IgD-negative memory B cell (primary cell): ENCODE data around the gene NTF3. TPM values are rescaled to one million over a fixed set of nuclear protein-coding genes. Genes with fewer than 3 reads are reported as not detected.

Source experiments
- H3K27ac Mint-ChIP-seq, 3 donors: one replicate each; pipeline ENCODE4 v1.8.0; 2020 to 2022; ENCODE audit warnings: mild to moderate bottlenecking in 3 of 3, mixed read lengths in 3 of 3, moderate library complexity in 1 of 3
- H3K27me3 Mint-ChIP-seq: one replicate; pipeline ENCODE4 v1.8.0; 2021; ENCODE audit warnings: mixed read lengths
- H3K36me3 Mint-ChIP-seq: one replicate; pipeline ENCODE4 v1.8.0; 2020; ENCODE audit warnings: mild to moderate bottlenecking, mixed read lengths
- H3K4me1 Mint-ChIP-seq, 3 donors: one replicate each; pipeline ENCODE4 v1.8.0; 2020 to 2022; ENCODE audit warnings: mixed read lengths in 3 of 3, mild to moderate bottlenecking in 1 of 3
- H3K4me3 Mint-ChIP-seq, 4 donors: one replicate each; pipeline ENCODE4 v1.8.0; 2020 to 2022; ENCODE audit warnings: mild to moderate bottlenecking in 4 of 4, mixed read lengths in 4 of 4, moderate library complexity in 3 of 4
- H3K9me3 Mint-ChIP-seq, 3 donors: one replicate each; pipeline ENCODE4 v1.8.0; 2020 to 2021; ENCODE audit warnings: mixed read lengths in 3 of 3, mild to moderate bottlenecking in 1 of 3
- polyA plus RNA-seq: library from polyadenylated mRNA; unstranded; fragments of 300-500 nt; fragmentation: Illumina TruSeq; gene quantifications from one replicate; pipeline ENCODE4 v1.2.3, GENCODE V29; 2021

NTF3 gene
- not detected for polyA plus RNA-seq

DNA sequence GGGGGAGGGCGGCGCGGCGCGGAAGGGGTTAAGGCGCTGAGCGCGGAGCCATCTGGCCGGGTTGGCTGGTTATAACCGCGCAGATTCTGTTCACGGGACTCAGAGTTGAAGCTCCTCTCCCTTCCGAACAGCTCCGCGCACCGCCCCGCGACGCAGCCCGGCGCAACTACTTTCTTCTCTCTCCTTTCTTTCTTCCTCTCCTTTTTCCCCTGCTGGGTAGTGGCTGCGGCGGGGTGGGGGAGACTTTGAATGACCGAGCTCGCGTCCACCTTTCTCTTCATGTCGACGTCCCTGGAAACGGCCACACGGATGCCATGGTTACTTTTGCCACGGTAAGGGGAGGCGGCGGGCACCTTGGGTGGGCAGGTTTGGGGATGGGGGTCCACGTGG lies at the start of gene NTF3:
Gene NTF3 (plus strand): TSS at position 98 of the 390 bp plus-strand sequence. CDS start 217 bp downstream, at position 315.
- H3K27ac Mint-ChIP-seq, result no peak within 1 kb of the TSS
- H3K4me3 Mint-ChIP-seq, result peak within 1 kb of the TSS in 3 of 4 donors; percentile 47 to 65 (median 61)

GRCh38 chr12:5384015-5384414 lies 47.9 kb upstream of the NTF3 start:
- H3K27ac Mint-ChIP-seq, result no peak overlapping the region
- H3K4me1 Mint-ChIP-seq, result no peaks in the 10 kb centered on the region

More for the DNA sequence above, at the start of gene NTF3:
- no peaks in the 10 kb centered on the region for H3K36me3 Mint-ChIP-seq
- no peaks in the 10 kb centered on the region for H3K9me3 Mint-ChIP-seq
- H3K4me1 Mint-ChIP-seq, result peaks cover 3 to 8% (median 7%) of the 10 kb centered on the region in 3 donors
- H3K27me3 Mint-ChIP-seq, result peaks cover 37% of the 10 kb centered on the region

GRCh38 chr12:5388581-5389535 lies 43.0 kb upstream of the NTF3 start:
- Mint-ChIP-seq H3K27ac (no peak overlapping the region), H3K9me3 (peaks cover 0 to 1% (median 0%) of the 10 kb centered on the region in 3 donors), H3K4me3 (no peak overlapping the region), H3K4me1 (no peaks in the 10 kb centered on the region), H3K36me3 (no peaks in the 10 kb centered on the region), H3K27me3 (peaks cover 4% of the 10 kb centered on the region)

More at GRCh38 chr12:5384015-5384414, 47.9 kb upstream of the NTF3 start:
- no peak overlapping the region for H3K4me3 Mint-ChIP-seq
- no peaks in the 10 kb centered on the region for H3K9me3 Mint-ChIP-seq
- H3K36me3 Mint-ChIP-seq, result no peaks in the 10 kb centered on the region
- H3K27me3 Mint-ChIP-seq, result peaks cover 1% of the 10 kb centered on the region

DNA sequence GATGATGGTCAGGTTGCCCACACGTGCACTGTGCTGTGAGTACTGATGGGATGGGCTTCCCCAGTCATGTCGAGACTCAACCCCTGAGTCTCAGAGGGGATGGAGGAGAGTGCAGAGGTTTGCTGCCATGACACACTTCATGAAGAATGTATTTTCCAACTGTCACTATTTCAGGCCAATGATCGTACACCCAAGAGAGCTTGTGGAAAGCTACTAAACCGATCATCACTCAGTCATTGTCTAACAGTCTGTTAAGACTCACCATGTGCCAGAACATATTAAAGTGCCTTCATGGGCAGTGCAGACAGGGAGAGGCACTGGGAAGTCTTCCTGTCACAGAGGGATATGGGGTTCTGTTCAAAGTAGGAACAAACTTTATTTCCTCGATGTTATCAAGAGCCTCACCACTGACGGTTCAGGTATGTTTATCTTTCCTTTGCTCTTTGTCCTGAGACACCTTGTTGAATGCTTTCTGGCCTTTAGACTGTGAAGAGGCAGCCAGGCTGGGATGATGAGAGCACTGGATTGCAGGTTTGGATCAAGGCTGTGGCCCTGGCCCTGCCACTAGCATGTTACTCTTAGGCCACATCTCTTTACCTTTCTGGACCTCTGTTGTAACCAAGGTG lies 41.6 kb upstream of the NTF3 start:
- Mint-ChIP-seq H3K4me1 (no peaks in the 10 kb centered on the region), H3K4me3 (no peak overlapping the region), H3K27me3 (peaks cover 9% of the 10 kb centered on the region), H3K9me3 (peaks cover 0 to 1% (median 0%) of the 10 kb centered on the region in 3 donors), H3K36me3 (no peaks in the 10 kb centered on the region), H3K27ac (no peak overlapping the region)

GRCh38 chr12:5391653-5392052 lies 40.3 kb upstream of the NTF3 start:
- Mint-ChIP-seq H3K4me3 (no peak overlapping the region), H3K27me3 (peaks cover 13% of the 10 kb centered on the region), H3K36me3 (no peaks in the 10 kb centered on the region), H3K9me3 (peaks cover 0 to 1% (median 0%) of the 10 kb centered on the region in 3 donors), H3K4me1 (peaks cover 0 to 1% (median 0%) of the 10 kb centered on the region in 3 donors), H3K27ac (no peak overlapping the region)

- Mint-ChIP-seq H3K4me1 (peaks cover 0 to 3% (median 0%) of the 10 kb centered on the region in 3 donors), H3K4me3 (no peak overlapping the region), H3K27ac (no peak overlapping the region), H3K27me3 (peaks cover 12% of the 10 kb centered on the region), H3K36me3 (peaks cover 4% of the 10 kb centered on the region), H3K9me3 (peaks cover 0 to 1% (median 0%) of the 10 kb centered on the region in 3 donors)
These were observed 38.9 kb upstream of the NTF3 start for GRCh38 chr12:5392961-5393360.

- peaks cover 0 to 1% (median 0%) of the 10 kb centered on the region in 3 donors for H3K9me3 Mint-ChIP-seq
These were observed 36.3 kb upstream of the NTF3 start for GRCh38 chr12:5395443-5396271.

GRCh38 chr12:5396541-5396940 lies 35.4 kb upstream of the NTF3 start:
- Mint-ChIP-seq H3K36me3 (peaks cover 4% of the 10 kb centered on the region), H3K27me3 (peaks cover 22% of the 10 kb centered on the region), H3K4me3 (no peak overlapping the region), H3K27ac (no peak overlapping the region), H3K9me3 (peaks cover 0 to 1% (median 0%) of the 10 kb centered on the region in 3 donors), H3K4me1 (peaks cover 0 to 3% (median 0%) of the 10 kb centered on the region in 3 donors)

More at GRCh38 chr12:5395443-5396271, 36.3 kb upstream of the NTF3 start:
- Mint-ChIP-seq H3K36me3 (peaks cover 4% of the 10 kb centered on the region), H3K4me1 (peaks cover 0 to 3% (median 0%) of the 10 kb centered on the region in 3 donors), H3K27ac (no peak overlapping the region), H3K4me3 (peak overlapping the region in 1 of 4 donors; percentile 34), H3K27me3 (peaks cover 22% of the 10 kb centered on the region)

GRCh38 chr12:5399266-5399665 lies 32.6 kb upstream of the NTF3 start:
- Mint-ChIP-seq H3K36me3 (peaks cover 4% of the 10 kb centered on the region), H3K27ac (no peak overlapping the region), H3K9me3 (no peaks in the 10 kb centered on the region), H3K4me1 (peaks cover 0 to 3% (median 0%) of the 10 kb centered on the region in 3 donors), H3K4me3 (no peak overlapping the region), H3K27me3 (peaks cover 29% of the 10 kb centered on the region)

GRCh38 chr12:5402009-5402935 lies 29.6 kb upstream of the NTF3 start:
- peaks cover 0 to 1% (median 0%) of the 10 kb centered on the region in 3 donors for H3K4me1 Mint-ChIP-seq
- H3K36me3 Mint-ChIP-seq, result peaks cover 4% of the 10 kb centered on the region
- H3K27ac Mint-ChIP-seq, result no peak overlapping the region
- H3K27me3 Mint-ChIP-seq, result peaks cover 21% of the 10 kb centered on the region
- no peak overlapping the region for H3K4me3 Mint-ChIP-seq
- no peaks in the 10 kb centered on the region for H3K9me3 Mint-ChIP-seq

DNA sequence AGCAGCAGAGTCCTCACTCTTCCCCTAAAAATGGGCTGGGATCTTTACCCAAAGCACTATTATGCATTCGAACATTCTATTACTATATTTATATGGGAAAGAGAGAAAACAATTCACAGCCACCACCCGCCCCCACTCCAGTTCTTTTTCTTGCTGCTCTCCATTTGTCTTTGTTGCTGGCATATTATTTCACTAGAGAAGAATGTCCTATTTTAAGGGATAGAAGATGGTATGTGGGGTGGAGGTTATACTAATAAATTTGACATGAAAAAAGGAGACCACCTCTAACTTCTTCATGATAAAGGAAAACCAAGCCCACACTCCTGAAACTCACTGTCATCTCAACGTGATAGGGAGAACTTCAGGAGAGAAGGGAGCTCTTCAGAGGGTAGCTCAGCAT lies 28.5 kb upstream of the NTF3 start:
- H3K27me3 Mint-ChIP-seq, result peaks cover 24% of the 10 kb centered on the region
- H3K36me3 Mint-ChIP-seq, result no peaks in the 10 kb centered on the region
- no peak overlapping the region for H3K4me3 Mint-ChIP-seq
- no peak overlapping the region for H3K27ac Mint-ChIP-seq
- no peaks in the 10 kb centered on the region for H3K4me1 Mint-ChIP-seq
- H3K9me3 Mint-ChIP-seq, result no peaks in the 10 kb centered on the region

DNA sequence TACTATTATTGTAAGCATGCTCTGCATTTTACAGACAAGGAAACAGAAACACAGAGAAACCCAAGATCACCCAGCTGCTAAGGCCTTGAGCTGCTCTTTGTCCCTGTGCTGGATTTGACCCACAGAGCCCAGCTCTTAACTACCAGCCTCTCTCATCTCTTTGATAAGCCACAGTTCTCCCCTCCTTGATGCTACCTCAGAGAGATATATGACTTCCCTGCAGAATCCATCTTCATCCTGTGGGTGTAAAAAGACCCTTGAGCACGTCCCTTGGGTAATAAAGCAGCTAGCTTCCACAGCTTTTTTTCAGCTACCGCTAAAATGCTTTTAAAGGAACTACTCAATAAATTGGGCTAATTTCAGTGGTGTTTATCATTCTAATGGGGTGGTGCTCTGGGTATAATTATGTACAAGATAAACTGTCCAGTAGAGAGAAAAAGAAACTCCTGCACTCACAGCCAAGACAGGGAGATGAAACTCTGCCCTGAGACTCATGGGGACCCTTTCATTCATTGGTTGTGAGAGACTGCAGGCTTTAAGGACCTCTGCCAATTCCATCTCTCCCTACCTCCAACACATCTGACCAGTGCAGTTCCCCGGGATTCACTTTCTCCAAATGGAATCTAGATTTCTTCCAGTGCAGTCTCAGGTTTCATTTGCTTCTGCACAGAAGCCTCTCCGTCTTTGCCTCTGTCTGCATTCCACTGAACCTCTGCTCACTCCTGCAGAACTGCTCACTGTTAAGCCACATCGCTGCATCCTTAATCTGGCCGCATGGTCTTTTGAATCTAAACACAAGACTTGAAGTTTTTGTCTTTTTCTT lies 24.7 kb upstream of the NTF3 start:
- Mint-ChIP-seq H3K9me3 (peaks cover 0 to 6% (median 5%) of the 10 kb centered on the region in 3 donors), H3K27me3 (peaks cover 10% of the 10 kb centered on the region), H3K4me3 (no peak overlapping the region), H3K4me1 (no peaks in the 10 kb centered on the region), H3K36me3 (no peaks in the 10 kb centered on the region), H3K27ac (peak overlapping the region in 1 of 3 donors; percentile 3)

DNA sequence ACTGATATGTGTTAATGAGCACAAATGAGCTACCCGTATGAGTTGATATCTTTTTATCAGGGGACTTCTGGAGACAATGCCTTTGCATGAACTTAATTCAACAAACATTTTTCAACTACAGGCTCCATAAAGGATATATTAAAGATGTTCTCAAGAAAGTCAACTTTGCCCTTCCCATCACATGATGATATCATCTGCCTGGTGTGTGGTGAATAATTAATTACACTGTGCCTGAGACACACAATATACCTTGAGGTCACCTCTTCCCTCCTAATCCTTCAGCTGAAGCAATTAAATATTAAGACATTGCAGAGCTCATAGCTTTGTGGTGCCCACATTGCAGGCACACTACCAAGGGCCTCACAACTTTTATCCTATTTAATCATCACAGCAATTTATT lies 22.3 kb upstream of the NTF3 start:
- peaks cover 4 to 7% (median 5%) of the 10 kb centered on the region in 3 donors for H3K9me3 Mint-ChIP-seq
- H3K4me1 Mint-ChIP-seq, result no peaks in the 10 kb centered on the region
- H3K36me3 Mint-ChIP-seq, result no peaks in the 10 kb centered on the region
- H3K27me3 Mint-ChIP-seq, result peaks cover 7% of the 10 kb centered on the region
- H3K4me3 Mint-ChIP-seq, result no peak overlapping the region
- H3K27ac Mint-ChIP-seq, result no peak overlapping the region
